ENCODE results near the gene PAXX.

Gene PAXX

DNA sequence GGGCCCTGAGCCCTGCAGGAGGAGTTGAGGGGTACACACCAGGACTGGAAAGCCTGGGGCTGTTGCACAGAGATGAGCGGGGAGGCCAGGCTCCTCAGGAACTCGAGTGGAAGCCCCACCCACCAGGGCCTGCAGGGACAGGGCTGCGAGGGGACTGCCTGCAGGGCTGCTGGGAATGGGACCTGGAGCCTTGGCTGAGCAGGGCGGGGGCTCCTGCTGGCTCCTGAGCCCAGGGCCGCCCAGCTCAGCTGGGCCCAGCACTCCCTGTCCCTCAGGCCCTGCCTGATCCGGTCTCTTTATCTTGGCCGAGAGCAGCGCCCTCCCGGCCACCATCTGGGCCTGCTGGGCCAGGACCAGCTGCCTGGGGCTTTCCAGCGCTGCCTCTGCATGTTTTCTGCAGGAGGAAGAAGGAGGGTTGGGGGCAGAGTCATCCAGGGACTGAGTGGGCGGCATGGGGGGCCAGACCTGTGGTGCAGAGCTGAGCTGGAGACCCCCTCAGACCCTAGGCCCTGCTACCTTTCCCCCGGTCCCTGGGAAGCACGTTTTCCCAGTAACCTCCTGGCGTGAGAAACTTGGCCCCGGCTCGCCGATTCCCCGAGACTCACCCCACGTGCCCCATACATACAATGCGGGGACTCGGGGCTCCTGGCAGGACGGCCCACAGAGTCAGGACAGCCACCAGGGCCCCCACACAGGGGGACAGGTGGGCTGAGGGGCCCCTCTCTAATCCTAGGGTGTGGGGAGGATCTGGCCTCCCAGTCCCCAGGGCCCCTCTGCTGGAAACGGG is 30.8 kb upstream of the PAXX start:
- no peak overlapping the region for H3K4me3 ChIP-seq (ENCODE audit: low read depth, low read length)
- TF ChIP-seq, protein P1, sequence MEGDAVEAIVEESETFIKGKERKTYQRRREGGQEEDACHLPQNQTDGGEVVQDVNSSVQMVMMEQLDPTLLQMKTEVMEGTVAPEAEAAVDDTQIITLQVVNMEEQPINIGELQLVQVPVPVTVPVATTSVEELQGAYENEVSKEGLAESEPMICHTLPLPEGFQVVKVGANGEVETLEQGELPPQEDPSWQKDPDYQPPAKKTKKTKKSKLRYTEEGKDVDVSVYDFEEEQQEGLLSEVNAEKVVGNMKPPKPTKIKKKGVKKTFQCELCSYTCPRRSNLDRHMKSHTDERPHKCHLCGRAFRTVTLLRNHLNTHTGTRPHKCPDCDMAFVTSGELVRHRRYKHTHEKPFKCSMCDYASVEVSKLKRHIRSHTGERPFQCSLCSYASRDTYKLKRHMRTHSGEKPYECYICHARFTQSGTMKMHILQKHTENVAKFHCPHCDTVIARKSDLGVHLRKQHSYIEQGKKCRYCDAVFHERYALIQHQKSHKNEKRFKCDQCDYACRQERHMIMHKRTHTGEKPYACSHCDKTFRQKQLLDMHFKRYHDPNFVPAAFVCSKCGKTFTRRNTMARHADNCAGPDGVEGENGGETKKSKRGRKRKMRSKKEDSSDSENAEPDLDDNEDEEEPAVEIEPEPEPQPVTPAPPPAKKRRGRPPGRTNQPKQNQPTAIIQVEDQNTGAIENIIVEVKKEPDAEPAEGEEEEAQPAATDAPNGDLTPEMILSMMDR (IDR thresholded peaks at IDR 0.05; ENCODE audit: low read depth, low read length): no peak
- no peaks in the 10 kb centered on the region for H3K27me3 ChIP-seq
- no peaks in the 10 kb centered on the region for H3K9me3 ChIP-seq
- no peak for DNase-seq
- H3K36me3 ChIP-seq: no peaks in the 10 kb centered on the region
- H3K4me1 ChIP-seq: no peaks in the 10 kb centered on the region

- DNase-seq: no peak
- H3K36me3 ChIP-seq: no peaks in the 10 kb centered on the region
- no peak overlapping the region for H3K4me3 ChIP-seq (ENCODE audit: low read depth, low read length)
- TF ChIP-seq, protein P1 (IDR thresholded peaks at IDR 0.05; ENCODE audit: low read depth, low read length): no peak
- H3K27me3 ChIP-seq: no peaks in the 10 kb centered on the region
- no peaks in the 10 kb centered on the region for H3K9me3 ChIP-seq
- no peaks in the 10 kb centered on the region for H3K4me1 ChIP-seq
These were observed 30.1 kb upstream of the PAXX start for GRCh38 chr9:136962163-136962562.

DNA sequence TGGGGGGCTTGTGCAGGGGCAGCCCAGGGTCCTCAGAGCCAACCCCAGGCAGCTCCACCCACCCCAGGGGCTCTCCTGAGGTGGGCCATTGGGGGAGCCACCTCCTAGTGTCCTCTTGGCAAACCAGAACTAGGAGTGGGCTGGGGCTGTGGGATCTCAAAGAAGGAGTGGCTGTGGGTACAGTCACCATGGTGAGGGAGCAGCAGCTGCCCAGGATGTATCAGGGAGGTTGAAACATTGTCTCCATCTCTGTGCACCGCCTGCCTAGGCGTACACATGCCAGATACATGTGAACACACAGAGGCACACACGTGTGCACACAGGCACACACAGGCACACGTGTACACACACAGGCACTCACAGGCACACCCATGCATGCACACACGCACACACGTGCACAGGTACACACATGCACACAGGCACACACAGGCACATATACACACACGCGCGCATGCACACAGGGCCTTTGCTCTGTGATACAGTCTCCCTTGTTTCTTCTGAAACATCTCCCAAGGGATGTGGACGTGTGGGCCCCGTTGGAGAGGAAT is 29.4 kb upstream of the PAXX start:
- no peak overlapping the region for H3K4me3 ChIP-seq (ENCODE audit: low read depth, low read length)
- no peaks in the 10 kb centered on the region for H3K4me1 ChIP-seq
- H3K36me3 ChIP-seq: no peaks in the 10 kb centered on the region
- TF ChIP-seq, protein P1 (IDR thresholded peaks at IDR 0.05; ENCODE audit: low read depth, low read length): no peak
- H3K27me3 ChIP-seq: no peaks in the 10 kb centered on the region
- H3K9me3 ChIP-seq: no peaks in the 10 kb centered on the region
- DNase-seq: no peak

DNA sequence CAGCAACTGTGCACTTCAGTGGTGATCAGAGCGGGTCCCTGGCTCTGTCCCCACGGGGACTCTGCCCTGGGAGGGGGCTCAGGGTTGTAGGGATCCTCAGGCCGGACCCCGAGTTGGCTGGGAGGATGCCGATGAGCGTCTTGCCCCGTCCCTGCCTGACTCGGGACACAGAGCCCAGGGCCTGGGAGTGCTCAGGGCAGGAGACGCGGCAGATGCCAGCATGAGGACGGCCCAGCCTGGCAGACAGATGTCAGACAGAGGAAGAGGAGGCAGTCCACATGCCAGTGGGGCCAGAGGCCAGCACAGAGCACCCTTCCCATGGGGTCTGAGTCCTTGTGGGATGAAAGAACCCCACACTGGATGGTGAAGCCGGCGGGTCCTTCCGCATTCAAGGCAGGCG is 28.9 kb upstream of the PAXX start:
- no peak for DNase-seq
- H3K27me3 ChIP-seq: no peaks in the 10 kb centered on the region
- H3K36me3 ChIP-seq: no peaks in the 10 kb centered on the region
- TF ChIP-seq, protein P1 (IDR thresholded peaks at IDR 0.05; ENCODE audit: low read depth, low read length): no peak
- H3K4me3 ChIP-seq (ENCODE audit: low read depth, low read length): no peak overlapping the region
- H3K9me3 ChIP-seq: no peaks in the 10 kb centered on the region
- no peaks in the 10 kb centered on the region for H3K4me1 ChIP-seq

DNA sequence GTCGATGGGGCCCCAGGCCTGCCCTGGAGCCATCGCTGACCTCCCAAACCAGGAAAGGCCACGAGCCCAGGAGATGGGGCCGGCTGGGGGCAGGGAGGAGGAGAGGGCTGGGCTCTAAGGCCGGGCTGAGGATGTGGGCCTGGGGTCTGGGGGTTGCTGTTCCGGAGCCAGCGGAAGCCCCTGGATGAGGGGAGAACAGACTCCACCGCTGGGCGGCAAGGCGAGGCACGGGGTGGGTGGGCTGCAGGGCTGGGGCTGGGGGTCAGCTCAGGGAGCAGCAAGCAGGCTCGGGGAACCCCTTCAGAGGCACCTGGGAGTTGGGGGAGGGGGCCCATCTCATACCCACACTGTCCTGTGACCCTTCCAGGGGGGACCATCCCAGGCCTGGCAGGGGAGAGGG is 28.5 kb upstream of the PAXX start:
- H3K4me3 ChIP-seq (ENCODE audit: low read depth, low read length): no peak overlapping the region
- H3K36me3 ChIP-seq: no peaks in the 10 kb centered on the region
- H3K9me3 ChIP-seq: no peaks in the 10 kb centered on the region
- H3K4me1 ChIP-seq: no peaks in the 10 kb centered on the region
- DNase-seq: no peak
- TF ChIP-seq, protein P1 (IDR thresholded peaks at IDR 0.05; ENCODE audit: low read depth, low read length): no peak
- no peaks in the 10 kb centered on the region for H3K27me3 ChIP-seq

GRCh38 chr9:136964171-136964689 is 28.0 kb upstream of the PAXX start:
- Histone ChIP-seq H3K4me1 (no peaks in the 10 kb centered on the region), H3K4me3 (ENCODE audit: low read depth, low read length) (no peak overlapping the region), H3K9me3 (no peaks in the 10 kb centered on the region), H3K36me3 (no peaks in the 10 kb centered on the region), H3K27me3 (no peaks in the 10 kb centered on the region)
- TF ChIP-seq, protein P1 (IDR thresholded peaks at IDR 0.05; ENCODE audit: low read depth, low read length): no peak
- DNase-seq: no peak

Measured in BE2C (cell line).